AG04449 (cell line): ENCODE results near the gene LYVE1.

Experiments
- CTCF ChIA-PET: fragments of 350-600 bp; formaldehyde crosslinking; extraction: SDS; loops from one replicate; lab custom pipeline; 2021; ENCODE audit warnings: antibody characterized with exemption; lab: Yijun Ruan, JAX
- POLR2A ChIA-PET: fragments of 400-600, 350-600 bp; formaldehyde crosslinking; extraction: SDS; loops from one replicate; lab custom pipeline; 2020; ENCODE audit warnings: antibody characterized with exemption, inconsistent platforms; lab: Yijun Ruan, JAX
- DNase-seq: peaks from one replicate; pipeline ENCODE4 v3.0.0-alpha.2; 2010; ENCODE audit warnings: low read depth, low spot score
- H3K4me3 ChIP-seq: 2 replicates; pipeline ENCODE4 v1.5.1; 2011; ENCODE audit warnings: low read depth, mild to moderate bottlenecking, control low read depth, low read length
- CTCF ChIP-seq: IDR thresholded peaks from one replicate; pipeline ENCODE4 v1.5.1; 2011; ENCODE audit warnings: mild to moderate bottlenecking, moderate library complexity, low read length, control low read depth, inconsistent platforms; ENCODE audit not compliant: insufficient read depth; ENCODE audit errors: missing control alignments

Gene LYVE1

GRCh38 chr11:10515418-10515817, 53.0 kb downstream of the LYVE1 start:
- no peak for TF ChIP-seq CTCF
- POLR2A ChIA-PET = no interaction called here
- DNase-seq = no peak
- CTCF ChIA-PET = interaction anchor here (0.9 to 6.0 kb wide), 9 partner anchors 9 to 222 kb away, joined by 3 to 52 read pairs (median 4); partner anchors contain the start of gene RNF141
- H3K4me3 ChIP-seq = no peak overlapping the region

GRCh38 chr11:10514709-10515108, 53.8 kb downstream of the LYVE1 start:
- TF ChIP-seq CTCF = no peak
- ChIA-PET CTCF (interaction anchor here (0.6 to 6.0 kb wide), 23 partner anchors 8 to 223 kb away, joined by 3 to 52 read pairs (median 4); partner anchors contain the start of gene AMPD3), POLR2A (no interaction called here)
- DNase-seq = no peak
- H3K4me3 ChIP-seq = no peak overlapping the region

- ChIA-PET CTCF (interaction anchor here (0.7 to 6.0 kb wide), 23 partner anchors 8 to 223 kb away, joined by 3 to 52 read pairs (median 4); partner anchors contain the start of gene AMPD3), POLR2A (no interaction called here)
- no peak for TF ChIP-seq CTCF
- H3K4me3 ChIP-seq = no peak overlapping the region
- DNase-seq = no peak
Measured at GRCh38 chr11:10514202-10514601, 54.3 kb downstream of the LYVE1 start.

GRCh38 chr11:10511181-10511621, 57.3 kb downstream of the LYVE1 start:
- ChIA-PET CTCF (interaction anchor here (0.8 to 6.0 kb wide), 7 partner anchors 10 to 226 kb away, joined by 3 to 52 read pairs (median 5); partner anchors contain the start of gene RNF141), POLR2A (no interaction called here)
- no peak overlapping the region for H3K4me3 ChIP-seq
- TF ChIP-seq CTCF = no peak
- no peak for DNase-seq
